Neuronal stem cell (in vitro differentiated cells): ENCODE results near the gene OLIG2.

Experiments
- DNase-seq: peaks from one replicate; pipeline ENCODE4 v3.0.0-alpha.2; 2013; ENCODE audit warnings: low spot score
- H2AFZ ChIP-seq: one replicate; pipeline ENCODE4 v1.6.1; 2013; ENCODE audit warnings: mild to moderate bottlenecking, low read length, inconsistent platforms
- H2AK5ac ChIP-seq: 2 replicates; pipeline ENCODE4 v1.6.1; 2013; ENCODE audit warnings: low read depth, mild to moderate bottlenecking, inconsistent platforms, low read length, moderate library complexity, mixed read lengths
- H2BK120ac ChIP-seq: 2 replicates; pipeline ENCODE4 v1.6.1; 2013; ENCODE audit warnings: low read depth, mild to moderate bottlenecking, inconsistent platforms, low read length, moderate library complexity, mixed read lengths
- H2BK12ac ChIP-seq: one replicate; pipeline ENCODE4 v1.6.1; 2013; ENCODE audit warnings: low read length, inconsistent platforms
- H2BK15ac ChIP-seq: 2 replicates; pipeline ENCODE4 v1.6.1; 2013; ENCODE audit warnings: mild to moderate bottlenecking, low read length, inconsistent platforms, mixed read lengths
- H2BK5ac ChIP-seq: one replicate; pipeline ENCODE4 v1.6.1; 2013; ENCODE audit warnings: inconsistent platforms, mild to moderate bottlenecking, low read length, moderate library complexity
- H3K14ac ChIP-seq: one replicate; pipeline ENCODE4 v1.6.1; 2013; ENCODE audit warnings: low read length, inconsistent platforms
- H3K18ac ChIP-seq: 2 replicates; pipeline ENCODE4 v1.6.1; 2013; ENCODE audit warnings: low read length, inconsistent platforms
- H3K23ac ChIP-seq: 2 replicates; pipeline ENCODE4 v1.6.1; 2013; ENCODE audit warnings: low read depth, mild to moderate bottlenecking, mixed read lengths, low read length, inconsistent platforms; ENCODE audit not compliant: poor library complexity
- H3K27ac ChIP-seq: replicated peaks from 3 replicates; pipeline ENCODE4 v1.5.1; 2013; ENCODE audit warnings: low read length, inconsistent platforms
- H3K27me3 ChIP-seq, 3 experiments: 2 replicates each; pipeline ENCODE4 v1.6.1; 2013; ENCODE audit warnings: low read length in 3 of 3, mild to moderate bottlenecking in 2 of 3, inconsistent platforms in 1 of 3, low read depth in 1 of 3, mixed read lengths in 1 of 3, moderate library complexity in 1 of 3; ENCODE audit not compliant: control insufficient read depth in 3 of 3, insufficient read depth in 3 of 3
- H3K36me3 ChIP-seq, 2 donors: replicated peaks in 1 of 2; 2 replicates each; pipeline ENCODE4 v1.6.1; 2013; ENCODE audit warnings: low read length in 2 of 2; ENCODE audit not compliant: control insufficient read depth in 2 of 2, insufficient read depth in 2 of 2
- H3K4ac ChIP-seq: 2 replicates; pipeline ENCODE4 v1.6.1; 2013; ENCODE audit warnings: inconsistent platforms, mild to moderate bottlenecking, low read length, moderate library complexity
- H3K4me1 ChIP-seq, 2 donors: 1 replicate in 1 of 2; 2 replicates in 1 of 2; pipeline ENCODE4 v1.6.1; 2013; ENCODE audit warnings: low read length in 2 of 2, low read depth in 1 of 2; ENCODE audit not compliant: control insufficient read depth in 2 of 2, insufficient read depth in 1 of 2
- H3K4me2 ChIP-seq: one replicate; pipeline ENCODE4 v1.6.1; 2013; ENCODE audit warnings: mild to moderate bottlenecking, low read length, inconsistent platforms; ENCODE audit not compliant: insufficient read depth, poor library complexity, severe bottlenecking
- H3K4me3 ChIP-seq, 2 donors: 2 replicates each; pipeline ENCODE4 v1.5.1; 2013; ENCODE audit warnings: low read length in 2 of 2, mild to moderate bottlenecking in 2 of 2, inconsistent platforms in 1 of 2, moderate library complexity in 1 of 2
- H3K79me1 ChIP-seq: one replicate; pipeline ENCODE4 v1.6.1; 2013; ENCODE audit warnings: low read depth, mild to moderate bottlenecking, inconsistent platforms, low read length, moderate library complexity
- H3K9ac ChIP-seq: one replicate; pipeline ENCODE4 v1.6.1; 2013; ENCODE audit warnings: mild to moderate bottlenecking, low read depth, low read length, inconsistent platforms; ENCODE audit not compliant: poor library complexity
- H3K9me3 ChIP-seq, 2 donors: replicated peaks in 1 of 2; 2 replicates each; pipeline versions ENCODE3 to v1.6.1; 2013; ENCODE audit warnings: low read length in 2 of 2, mild to moderate bottlenecking in 2 of 2, inconsistent platforms in 1 of 2, low read depth in 1 of 2, mixed read lengths in 1 of 2, moderate library complexity in 1 of 2; ENCODE audit not compliant: control insufficient read depth in 2 of 2, insufficient read depth in 1 of 2
- H4K8ac ChIP-seq: one replicate; pipeline ENCODE4 v1.6.1; 2013; ENCODE audit warnings: low read depth, mild to moderate bottlenecking, inconsistent platforms, low read length, moderate library complexity
- H4K91ac ChIP-seq: one replicate; pipeline ENCODE4 v1.6.1; 2013; ENCODE audit warnings: low read length, low read depth, mild to moderate bottlenecking, inconsistent platforms; ENCODE audit not compliant: poor library complexity
- WGBS, 2 donors: extraction: QIAGEN DNeasy Blood & Tissue Kit; methylation state at CpG; one replicate each; pipeline ENCODE4 v1.1.7; 2013; ENCODE audit warnings: missing lambda C conversion rate in 2 of 2, mixed read lengths in 1 of 2; ENCODE audit not compliant: insufficient read length in 2 of 2, insufficient replicate concordance in 1 of 2; ENCODE audit errors: extremely low coverage in 2 of 2; 5-methylcytosine and 5-hydroxymethylcytosine counted together

The OLIG2 gene

GRCh38 chr21:33070998-33071769 lies 45.4 kb downstream of the OLIG2 start:
- Histone ChIP-seq H3K27me3 (peaks cover 27 to 98% (median 88%) of the 10 kb centered on the region in 3 experiments), H3K4ac (no peak overlapping the region), H3K9me3 (peaks cover 9 to 13% of the 10 kb centered on the region in 2 donors), H3K27ac (no peak overlapping the region), H3K9ac (peak overlapping the region; percentile 7), H3K79me1 (no peaks in the 10 kb centered on the region), H2BK15ac (no peak overlapping the region), H3K4me2 (peak overlapping the region; percentile 61), H3K36me3 (no peaks in the 10 kb centered on the region), H2BK12ac (no peak overlapping the region), H2BK120ac (no peak overlapping the region), H4K91ac (no peak overlapping the region), H2AFZ (peak overlapping the region; percentile 86), H3K23ac (no peak overlapping the region), H3K4me1 (peaks cover 11 to 13% of the 10 kb centered on the region in 2 donors), H3K18ac (peak overlapping the region; percentile 11), H3K14ac (no peak overlapping the region), H2AK5ac (no peak overlapping the region), H4K8ac (no peak overlapping the region), H2BK5ac (no peak overlapping the region), H3K4me3 (peak overlapping the region; percentile 53 to 56)
- DNase-seq, result no peak
- no CpG with 5 or more reads among the region's 69 CpGs for WGBS, 2 donors

GRCh38 chr21:33071770-33072306 lies 46.1 kb downstream of the OLIG2 start:
- peaks cover 9 to 13% of the 10 kb centered on the region in 2 donors for H3K9me3 ChIP-seq
- H2BK12ac ChIP-seq, result no peak overlapping the region
- no peak overlapping the region for H2BK15ac ChIP-seq
- no peak overlapping the region for H3K9ac ChIP-seq
- no peak overlapping the region for H3K4me2 ChIP-seq
- no peaks in the 10 kb centered on the region for H3K36me3 ChIP-seq
- no peak overlapping the region for H3K23ac ChIP-seq
- no peak overlapping the region for H2BK5ac ChIP-seq
- peak overlapping the region in 1 of 2 donors; percentile 53 for H3K4me3 ChIP-seq
- DNase-seq, result no peak
- H3K18ac ChIP-seq, result peak overlapping the region; percentile 56
- no peaks in the 10 kb centered on the region for H3K79me1 ChIP-seq
- H2AFZ ChIP-seq, result no peak overlapping the region
- no CpG with 5 or more reads among the region's 38 CpGs for WGBS, 2 donors
- peaks cover 11 to 13% of the 10 kb centered on the region in 2 donors for H3K4me1 ChIP-seq
- H4K8ac ChIP-seq, result no peak overlapping the region
- no peak overlapping the region for H3K27ac ChIP-seq
- no peak overlapping the region for H3K4ac ChIP-seq
- H3K14ac ChIP-seq, result no peak overlapping the region
- no peak overlapping the region for H2AK5ac ChIP-seq
- H4K91ac ChIP-seq, result no peak overlapping the region
- H2BK120ac ChIP-seq, result no peak overlapping the region
- H3K27me3 ChIP-seq, result peaks cover 27 to 98% (median 93%) of the 10 kb centered on the region in 3 experiments

- DNase-seq, result no peak
- Histone ChIP-seq H3K27me3 (peaks cover 26 to 99% (median 84%) of the 10 kb centered on the region in 3 experiments), H2AFZ (no peak overlapping the region), H2BK15ac (no peak overlapping the region), H3K23ac (no peak overlapping the region), H2BK12ac (no peak overlapping the region), H2BK5ac (no peak overlapping the region), H3K4ac (no peak overlapping the region), H3K18ac (no peak overlapping the region), H3K14ac (no peak overlapping the region), H3K27ac (no peak overlapping the region), H3K9ac (no peak overlapping the region), H3K4me3 (no peak overlapping the region), H3K9me3 (peaks cover 10% of the 10 kb centered on the region in 2 donors), H3K36me3 (no peaks in the 10 kb centered on the region), H2AK5ac (no peak overlapping the region), H4K91ac (no peak overlapping the region), H3K79me1 (no peaks in the 10 kb centered on the region), H3K4me2 (no peak overlapping the region), H2BK120ac (no peak overlapping the region), H4K8ac (no peak overlapping the region), H3K4me1 (peaks cover 11 to 15% of the 10 kb centered on the region in 2 donors)
- WGBS, 2 donors, result no CpG with 5 or more reads among the region's 4 CpGs
Observed at GRCh38 chr21:33073636-33074035, 47.9 kb downstream of the OLIG2 start.

- H3K36me3 ChIP-seq, result no peaks in the 10 kb centered on the region
- H4K8ac ChIP-seq, result no peak overlapping the region
- no peak overlapping the region for H2AK5ac ChIP-seq
- no peak overlapping the region for H3K18ac ChIP-seq
- H3K27me3 ChIP-seq, result peaks cover 22 to 88% (median 69%) of the 10 kb centered on the region in 3 experiments
- no peak overlapping the region for H2BK15ac ChIP-seq
- DNase-seq, result peak; percentile 69
- no peak overlapping the region for H2AFZ ChIP-seq
- H4K91ac ChIP-seq, result no peak overlapping the region
- H3K79me1 ChIP-seq, result no peaks in the 10 kb centered on the region
- H3K4me3 ChIP-seq, result no peak overlapping the region
- no peak overlapping the region for H3K4me2 ChIP-seq
- peaks cover 11 to 19% of the 10 kb centered on the region in 2 donors for H3K4me1 ChIP-seq
- no peak overlapping the region for H2BK12ac ChIP-seq
- H2BK120ac ChIP-seq, result no peak overlapping the region
- WGBS, 2 donors, result no CpG with 5 or more reads among the region's 9 CpGs
- H3K9ac ChIP-seq, result no peak overlapping the region
- peaks cover 0 to 2% of the 10 kb centered on the region in 2 donors for H3K9me3 ChIP-seq
- H3K14ac ChIP-seq, result no peak overlapping the region
- no peak overlapping the region for H3K4ac ChIP-seq
- H3K23ac ChIP-seq, result no peak overlapping the region
- no peak overlapping the region for H3K27ac ChIP-seq
- H2BK5ac ChIP-seq, result no peak overlapping the region
Observed at GRCh38 chr21:33075128-33075527, 49.4 kb downstream of the OLIG2 start.
